ENCODE results near the gene AGFG1.

Gene AGFG1

GRCh38 chr2:227610123-227610522 lies 138.2 kb downstream of the AGFG1 start:
- no peak overlapping the region for H3K14ac ChIP-seq (ENCODE audit: low read length)
- WGBS, 2 donors (ENCODE audit: extremely low coverage in 2 of 2, insufficient read length in 2 of 2, insufficient replicate concordance in 1 of 2) = no CpG with 5 or more reads among the region's 2 CpGs
- no peak overlapping the region for H3K4ac ChIP-seq (ENCODE audit: low read length)
- no peak overlapping the region for H2BK15ac ChIP-seq (ENCODE audit: low read length)
- H3K4me1 ChIP-seq (ENCODE audit: control insufficient read depth in 2 of 2, insufficient read depth in 1 of 2, low read depth in 1 of 2, low read length in 2 of 2) = no peaks in the 10 kb centered on the region
- no peak overlapping the region for H3K4me2 ChIP-seq (ENCODE audit: insufficient read depth, low read length, poor library complexity, severe bottlenecking)
- no peak overlapping the region for H3K23ac ChIP-seq (ENCODE audit: low read depth, low read length, poor library complexity)
- no peaks in the 10 kb centered on the region for H3K9me3 ChIP-seq (replicated peaks in 1 of 2; ENCODE audit: control insufficient read depth in 2 of 2, insufficient read depth in 1 of 2, low read depth in 1 of 2, low read length in 2 of 2)
- no peak overlapping the region for H2AFZ ChIP-seq (ENCODE audit: low read length)
- no peak overlapping the region for H3K18ac ChIP-seq (ENCODE audit: low read length)
- H3K4me3 ChIP-seq (ENCODE audit: low read length in 2 of 2) = no peak overlapping the region
- DNase-seq (ENCODE audit: low spot score) = no peak
- H3K79me1 ChIP-seq (ENCODE audit: low read depth, low read length) = peaks cover 2% of the 10 kb centered on the region
- no peak overlapping the region for H4K91ac ChIP-seq (ENCODE audit: low read depth, low read length, poor library complexity)
- no peak overlapping the region for H4K8ac ChIP-seq (ENCODE audit: low read depth, low read length)
- no peaks in the 10 kb centered on the region for H3K36me3 ChIP-seq (replicated peaks in 1 of 2; ENCODE audit: control insufficient read depth in 2 of 2, insufficient read depth in 2 of 2, low read length in 2 of 2)
- no peaks in the 10 kb centered on the region for H3K27me3 ChIP-seq (ENCODE audit: control insufficient read depth in 3 of 3, insufficient read depth in 3 of 3, low read depth in 1 of 3, low read length in 3 of 3)
- H3K9ac ChIP-seq (ENCODE audit: low read depth, low read length, poor library complexity) = no peak overlapping the region
- H2AK5ac ChIP-seq (ENCODE audit: low read depth, low read length) = no peak overlapping the region
- H2BK12ac ChIP-seq (ENCODE audit: low read length) = no peak overlapping the region
- H2BK5ac ChIP-seq (ENCODE audit: low read length) = no peak overlapping the region
- H2BK120ac ChIP-seq (ENCODE audit: low read depth, low read length) = no peak overlapping the region
- no peak overlapping the region for H3K27ac ChIP-seq (replicated peaks; ENCODE audit: low read length)

All from neuronal stem cell (in vitro differentiated cells).